ENCODE data around the gene NME9. TPM values are rescaled to one million over a fixed set of nuclear protein-coding genes. Genes with fewer than 3 reads are reported as not detected.

Gene NME9
- total RNA-seq, 1 experiment from 2014 or later: not detected

GRCh38 chr3:138340511-138340910, 10.9 kb upstream of the NME9 start:
- CTCF ChIA-PET: no interaction called here
- intact Hi-C loops (cut with micrococcal nuclease; ENCODE audit: unreplicated experiment): no loop called here

GRCh38 chr3:138338811-138339210, 9.2 kb upstream of the NME9 start:
- Mint-ChIP-seq H3K36me3 (ENCODE audit: insufficient read depth, unreplicated experiment) (no peaks in the 10 kb centered on the region), H3K4me3 (ENCODE audit: unreplicated experiment) (no peak overlapping the region), H3K27ac (ENCODE audit: unreplicated experiment) (no peak overlapping the region), H3K27me3 (ENCODE audit: insufficient read depth, unreplicated experiment) (no peaks in the 10 kb centered on the region), H3K4me1 (ENCODE audit: low read depth, unreplicated experiment) (no peaks in the 10 kb centered on the region), H3K9me3 (ENCODE audit: unreplicated experiment) (no peaks in the 10 kb centered on the region)
- BruUV-seq (replicated peaks): no TSS peak
- POLR2A ChIA-PET: no interaction called here
- Histone ChIP-seq H3K9me3 (no peaks in the 10 kb centered on the region), H3K36me3 (ENCODE audit: control insufficient read depth, insufficient read depth, low read length) (no peaks in the 10 kb centered on the region), H3K4me1 (peaks cover 10% of the 10 kb centered on the region), H3K27me3 (replicated peaks; ENCODE audit: control insufficient read depth, insufficient read depth, low read length) (no peaks in the 10 kb centered on the region), H3K4me3 (ENCODE audit: low read depth, low read length) (no peak overlapping the region)
- TF ChIP-seq CTCF (IDR thresholded peaks at IDR 0.05; ENCODE audit: insufficient read depth in 1 of 2, low read depth in 1 of 2, low read length in 1 of 2, severe bottlenecking in 1 of 2, unreplicated experiment in 1 of 2): no peak
- DNase-seq: no peak
- intact Hi-C loops (cut with micrococcal nuclease; ENCODE audit: unreplicated experiment): loop anchor here (10.0 kb wide), 1 partner anchor 274 kb away; no protein-coding TSS in a partner anchor
- CTCF ChIA-PET: no interaction called here

More at GRCh38 chr3:138340511-138340910, 10.9 kb upstream of the NME9 start:
- Mint-ChIP-seq H3K36me3 (ENCODE audit: insufficient read depth, unreplicated experiment) (no peaks in the 10 kb centered on the region), H3K4me1 (ENCODE audit: low read depth, unreplicated experiment) (no peaks in the 10 kb centered on the region), H3K27ac (ENCODE audit: unreplicated experiment) (no peak overlapping the region), H3K9me3 (ENCODE audit: unreplicated experiment) (no peaks in the 10 kb centered on the region), H3K4me3 (ENCODE audit: unreplicated experiment) (no peak overlapping the region), H3K27me3 (ENCODE audit: insufficient read depth, unreplicated experiment) (no peaks in the 10 kb centered on the region)
- Histone ChIP-seq H3K4me3 (ENCODE audit: low read depth, low read length) (no peak overlapping the region), H3K36me3 (ENCODE audit: control insufficient read depth, insufficient read depth, low read length) (no peaks in the 10 kb centered on the region), H3K9me3 (no peaks in the 10 kb centered on the region), H3K27me3 (replicated peaks; ENCODE audit: control insufficient read depth, insufficient read depth, low read length) (no peaks in the 10 kb centered on the region), H3K4me1 (peaks cover 1% of the 10 kb centered on the region; the same call in 1 of the 2 replicates)
- no TSS peak for BruUV-seq (replicated peaks)
- TF ChIP-seq CTCF (IDR thresholded peaks at IDR 0.05; ENCODE audit: insufficient read depth in 1 of 2, low read depth in 1 of 2, low read length in 1 of 2, severe bottlenecking in 1 of 2, unreplicated experiment in 1 of 2): no peak
- POLR2A ChIA-PET: no interaction called here
- DNase-seq: no peak

GRCh38 chr3:138338244-138338643, 8.6 kb upstream of the NME9 start:
- no peak for TF ChIP-seq CTCF (IDR thresholded peaks at IDR 0.05; ENCODE audit: insufficient read depth in 1 of 2, low read depth in 1 of 2, low read length in 1 of 2, severe bottlenecking in 1 of 2, unreplicated experiment in 1 of 2)
- no peaks in the 10 kb centered on the region for H3K27me3 Mint-ChIP-seq (ENCODE audit: insufficient read depth, unreplicated experiment)

More at GRCh38 chr3:138338244-138338643, 8.6 kb upstream of the NME9 start:
- no peak for DNase-seq
- H3K36me3 Mint-ChIP-seq (ENCODE audit: insufficient read depth, unreplicated experiment): no peaks in the 10 kb centered on the region
- ChIA-PET CTCF (no interaction called here), POLR2A (no interaction called here)
- no peak overlapping the region for H3K4me3 Mint-ChIP-seq (ENCODE audit: unreplicated experiment)
- H3K4me1 Mint-ChIP-seq (ENCODE audit: low read depth, unreplicated experiment): no peaks in the 10 kb centered on the region
- H3K27me3 ChIP-seq (replicated peaks; ENCODE audit: control insufficient read depth, insufficient read depth, low read length): no peaks in the 10 kb centered on the region
- intact Hi-C loops (cut with micrococcal nuclease; ENCODE audit: unreplicated experiment): loop anchor here (10.0 kb wide), 1 partner anchor 273 kb away; no protein-coding TSS in a partner anchor
- no peak overlapping the region for H3K27ac Mint-ChIP-seq (ENCODE audit: unreplicated experiment)
- H3K4me3 ChIP-seq (ENCODE audit: low read depth, low read length): no peak overlapping the region
- BruUV-seq (replicated peaks): no TSS peak
- peaks cover 10% of the 10 kb centered on the region for H3K4me1 ChIP-seq
- H3K9me3 ChIP-seq: no peaks in the 10 kb centered on the region
- H3K36me3 ChIP-seq (ENCODE audit: control insufficient read depth, insufficient read depth, low read length): no peaks in the 10 kb centered on the region
- H3K9me3 Mint-ChIP-seq (ENCODE audit: unreplicated experiment): no peaks in the 10 kb centered on the region
